HEK293 (cell line): ENCODE measurements around the gene JAM2.

Experiments
- CTCF ChIA-PET: fragments of 350-600 bp; formaldehyde crosslinking; extraction: SDS; loops from one replicate; lab custom pipeline; 2021; ENCODE audit warnings: antibody characterized with exemption; lab: Yijun Ruan, JAX
- POLR2A ChIA-PET: fragments of 300-600 bp; formaldehyde crosslinking; extraction: SDS; loops from one replicate; lab custom pipeline; 2020; ENCODE audit warnings: antibody characterized with exemption, inconsistent platforms; lab: Yijun Ruan, JAX
- H3K27ac ChIP-seq: fragments of 200-500 bp; sonication (Bioruptor generic); 2 replicates; pipeline ENCODE4 v1.5.1; 2014; ENCODE audit warnings: low read depth, low read length, control low read depth, inconsistent platforms; ENCODE audit errors: extremely low read depth
- H3K36me3 ChIP-seq, 2 experiments: fragments of 200-500 bp in 1 of 2; sonication (Bioruptor generic) in 1 of 2; 1 replicate in 1 of 2; 2 replicates in 1 of 2; pipeline ENCODE4 v1.5.1; 2014 to 2017; ENCODE audit warnings: inconsistent platforms in 2 of 2, low read length in 2 of 2; ENCODE audit not compliant: control insufficient read depth in 2 of 2, insufficient read depth in 1 of 2
- H3K4me1 ChIP-seq: fragments of 200-500 bp; sonication (Bioruptor generic); 2 replicates; pipeline ENCODE4 v1.5.1; 2014; ENCODE audit warnings: mild to moderate bottlenecking, low read length, inconsistent platforms; ENCODE audit not compliant: control insufficient read depth, insufficient read depth
- H3K4me3 ChIP-seq: 2 replicates; pipeline ENCODE4 v1.5.1; 2011; ENCODE audit warnings: low read depth, mild to moderate bottlenecking, control low read depth, low read length, moderate library complexity
- H3K9me3 ChIP-seq: fragments of 200-500 bp; sonication (Bioruptor generic); 2 replicates; pipeline ENCODE4 v1.5.1; 2014; ENCODE audit warnings: low read depth, low read length, inconsistent platforms; ENCODE audit not compliant: control insufficient read depth, insufficient read depth
- BCL11B ChIP-seq: fragments of 450-650 bp; formaldehyde crosslinking; IDR thresholded peaks from 2 replicates; pipeline ENCODE4 v1.5.1; 2016; ENCODE audit warnings: low read depth, missing biosample characterization, missing genetic modification characterization
- GLIS1 ChIP-seq: fragments of 450-650 bp; formaldehyde crosslinking; IDR thresholded peaks from 2 replicates; pipeline ENCODE4 v1.5.1; 2016; ENCODE audit warnings: missing biosample characterization, missing genetic modification characterization
- HIC1 ChIP-seq: fragments of 450-650 bp; formaldehyde crosslinking; IDR thresholded peaks from 2 replicates; pipeline ENCODE4 v1.5.1; 2016; ENCODE audit warnings: missing biosample characterization, missing genetic modification characterization
- KLF10 ChIP-seq: fragments of 450-650 bp; IDR thresholded peaks from 2 replicates; pipeline ENCODE4 v1.5.1; 2018; ENCODE audit warnings: missing biosample characterization, mild to moderate bottlenecking, missing genetic modification characterization
- PATZ1 ChIP-seq: fragments of 450-650 bp; formaldehyde crosslinking; IDR thresholded peaks from 2 replicates; pipeline ENCODE4 v1.5.1; 2016; ENCODE audit warnings: missing biosample characterization, missing genetic modification characterization
- PBX3 ChIP-seq: sonication (generic); formaldehyde crosslinking; IDR thresholded peaks from 2 replicates; pipeline ENCODE4 v1.8.1; 2022; ENCODE audit warnings: mild to moderate bottlenecking, moderate library complexity, missing genetic modification reagents
- ZFP37 ChIP-seq: fragments of 450-650 bp; formaldehyde crosslinking; IDR thresholded peaks from 2 replicates; pipeline ENCODE4 v1.5.1; 2016; ENCODE audit warnings: missing biosample characterization, missing genetic modification characterization
- ZNF146 ChIP-seq: fragments of 450-650 bp; formaldehyde crosslinking; IDR thresholded peaks from 2 replicates; pipeline ENCODE4 v1.5.1; 2016; ENCODE audit warnings: missing biosample characterization, missing genetic modification characterization
- ZNF169 ChIP-seq: fragments of 450-650 bp; formaldehyde crosslinking; IDR thresholded peaks from 2 replicates; pipeline ENCODE4 v1.5.1; 2016; ENCODE audit warnings: missing biosample characterization, missing genetic modification characterization
- ZNF19 ChIP-seq: fragments of 450-650 bp; formaldehyde crosslinking; IDR thresholded peaks from 2 replicates; pipeline ENCODE4; 2016; ENCODE audit warnings: missing biosample characterization, missing genetic modification characterization, low read depth
- ZNF24 ChIP-seq: fragments of 450-650 bp; formaldehyde crosslinking; IDR thresholded peaks from 2 replicates; pipeline ENCODE4 v1.5.1; 2016; ENCODE audit warnings: missing biosample characterization, missing genetic modification characterization
- ZNF302 ChIP-seq: fragments of 450-650 bp; formaldehyde crosslinking; IDR thresholded peaks from 2 replicates; pipeline ENCODE4 v1.5.1; 2016; ENCODE audit warnings: missing biosample characterization, missing genetic modification characterization, low read depth
- ZNF350 ChIP-seq: fragments of 450-650 bp; formaldehyde crosslinking; IDR thresholded peaks from 2 replicates; pipeline ENCODE4 v1.5.0; 2017; ENCODE audit warnings: missing biosample characterization, mild to moderate bottlenecking, missing genetic modification characterization
- ZNF362 ChIP-seq: fragments of 450-650 bp; formaldehyde crosslinking; IDR thresholded peaks from 2 replicates; pipeline ENCODE4 v1.5.1; 2016; ENCODE audit warnings: missing biosample characterization, missing genetic modification characterization
- ZNF394 ChIP-seq: fragments of 450-650 bp; formaldehyde crosslinking; IDR thresholded peaks from 2 replicates; pipeline ENCODE4 v1.5.1; 2016; ENCODE audit warnings: missing biosample characterization, missing genetic modification characterization, mild to moderate bottlenecking, moderate library complexity, borderline replicate concordance
- ZNF416 ChIP-seq: fragments of 450-650 bp; formaldehyde crosslinking; IDR thresholded peaks from 2 replicates; pipeline ENCODE4 v1.5.1; 2016; ENCODE audit warnings: missing biosample characterization, missing genetic modification characterization
- ZNF560 ChIP-seq: fragments of 450-650 bp; formaldehyde crosslinking; IDR thresholded peaks from 2 replicates; pipeline ENCODE4 v1.5.1; 2017; ENCODE audit warnings: missing biosample characterization, missing genetic modification characterization, borderline replicate concordance
- ZNF571 ChIP-seq: fragments of 450-650 bp; formaldehyde crosslinking; IDR thresholded peaks from 2 replicates; pipeline ENCODE4 v1.5.0; 2017; ENCODE audit warnings: missing biosample characterization, missing genetic modification characterization
- ZNF580 ChIP-seq: fragments of 450-650 bp; formaldehyde crosslinking; IDR thresholded peaks from 2 replicates; pipeline ENCODE4 v1.5.1; 2016; ENCODE audit warnings: missing biosample characterization, missing genetic modification characterization
- ZNF585B ChIP-seq: fragments of 450-650 bp; formaldehyde crosslinking; IDR thresholded peaks from 2 replicates; pipeline ENCODE4 v1.5.1; 2016; ENCODE audit warnings: missing biosample characterization, missing genetic modification characterization
- ZNF707 ChIP-seq: fragments of 450-650 bp; formaldehyde crosslinking; IDR thresholded peaks from 2 replicates; pipeline ENCODE4 v1.5.1; 2016; ENCODE audit warnings: missing biosample characterization, missing genetic modification characterization
- ZNF76 ChIP-seq: fragments of 450-650 bp; formaldehyde crosslinking; IDR thresholded peaks from 2 replicates; pipeline ENCODE4; 2016; ENCODE audit warnings: low read depth, missing biosample characterization, missing genetic modification characterization, borderline replicate concordance
- ZSCAN30 ChIP-seq: fragments of 450-650 bp; IDR thresholded peaks from 2 replicates; pipeline ENCODE4 v1.5.1; 2018; ENCODE audit warnings: missing biosample characterization, mild to moderate bottlenecking, missing genetic modification characterization, moderate library complexity

The JAM2 gene

GRCh38 chr21:25657140-25657539, 18.1 kb downstream of the JAM2 start:
- Histone ChIP-seq H3K36me3 (no peaks in the 10 kb centered on the region), H3K4me1 (no peaks in the 10 kb centered on the region), H3K27ac (no peak overlapping the region), H3K4me3 (no peak overlapping the region), H3K9me3 (no peaks in the 10 kb centered on the region)
- ChIA-PET CTCF (no interaction called here), POLR2A (no interaction called here)
- TF ChIP-seq ZNF394 (tag by site-specific recombination) (no peak), ZNF19 (tag by site-specific recombination) (no peak), ZNF362 (tag by site-specific recombination) (no peak), ZNF24 (no peak), ZNF350 (tag by site-specific recombination) (no peak), PATZ1 (tag by site-specific recombination) (no peak), BCL11B (no peak), ZNF585B (tag by site-specific recombination) (no peak), ZNF169 (tag by site-specific recombination) (no peak), HIC1 (tag by site-specific recombination) (no peak), ZNF76 (tag by site-specific recombination) (no peak), ZFP37 (tag by site-specific recombination) (no peak), ZSCAN30 (tag by site-specific recombination) (no peak), ZNF302 (tag by site-specific recombination) (no peak)

GRCh38 chr21:25658427-25659035, 19.5 kb downstream of the JAM2 start:
- Histone ChIP-seq H3K4me3 (no peak overlapping the region), H3K36me3 (no peaks in the 10 kb centered on the region), H3K9me3 (no peaks in the 10 kb centered on the region), H3K4me1 (no peaks in the 10 kb centered on the region), H3K27ac (no peak overlapping the region)
- TF ChIP-seq ZNF571 (no peak), ZNF707 (tag by site-specific recombination) (no peak), ZNF580 (no peak), ZNF416 (no peak), KLF10 (no peak), ZNF146 (tag by site-specific recombination) (no peak), GLIS1 (tag by site-specific recombination) (no peak), ZNF76 (tag by site-specific recombination) (no peak), PBX3 (no peak), ZNF560 (tag by site-specific recombination) (no peak)
- POLR2A ChIA-PET: no interaction called here
- CTCF ChIA-PET: no interaction called here
